Liver (tissue), 9 donors: Measurements from ENCODE around the gene ASPHD2. TPM values are rescaled to one million over a fixed set of nuclear protein-coding genes. Genes with fewer than 3 reads are reported as not detected.

Experiments used
- DNase-seq: peaks from one replicate; pipeline ENCODE4 v3.0.0-alpha.2; 2017; ENCODE audit warnings: low spot score
- H3K27ac ChIP-seq, 2 donors: one replicate each; pipeline ENCODE4 v1.7.0; 2013; ENCODE audit warnings: inconsistent platforms in 2 of 2, low read length in 2 of 2, control low read depth in 1 of 2, low read depth in 1 of 2, mild to moderate bottlenecking in 1 of 2
- H3K27me3 ChIP-seq, 4 donors: one replicate each; pipeline versions ENCODE4 v1.6.1 to v1.7.0; 2013; ENCODE audit warnings: low read length in 3 of 4, inconsistent platforms in 1 of 4, mild to moderate bottlenecking in 1 of 4, moderate library complexity in 1 of 4; ENCODE audit not compliant: control insufficient read depth in 4 of 4, insufficient read depth in 4 of 4
- H3K36me3 ChIP-seq, 4 donors: one replicate each; pipeline versions ENCODE4 v1.6.1 to v1.7.0; 2013; ENCODE audit warnings: low read length in 3 of 4, mild to moderate bottlenecking in 3 of 4, low read depth in 1 of 4, moderate library complexity in 1 of 4; ENCODE audit not compliant: control insufficient read depth in 4 of 4, insufficient read depth in 3 of 4
- H3K4me1 ChIP-seq, 4 donors: one replicate each; pipeline versions ENCODE4 v1.6.1 to v1.7.0; 2013; ENCODE audit warnings: low read length in 3 of 4, mild to moderate bottlenecking in 3 of 4, moderate library complexity in 1 of 4; ENCODE audit not compliant: control insufficient read depth in 4 of 4, insufficient read depth in 4 of 4
- H3K4me3 ChIP-seq, 3 donors: one replicate each; pipeline versions ENCODE4 v1.6.1 to v1.7.0; 2013; ENCODE audit warnings: low read length in 3 of 3, control low read depth in 1 of 3, low read depth in 1 of 3, mild to moderate bottlenecking in 1 of 3
- H3K9ac ChIP-seq, 2 donors: one replicate each; pipeline ENCODE4 v1.7.0; 2013; ENCODE audit warnings: low read length in 2 of 2, mild to moderate bottlenecking in 2 of 2, moderate library complexity in 2 of 2, control low read depth in 1 of 2, low read depth in 1 of 2
- H3K9me3 ChIP-seq, 4 donors: one replicate each; pipeline versions ENCODE4 v1.6.1 to v1.7.0; 2013; ENCODE audit warnings: low read length in 3 of 4; ENCODE audit not compliant: control insufficient read depth in 4 of 4
- EGR1 ChIP-seq, 2 donors: IDR thresholded peaks; 2 replicates each; pipeline ENCODE4 v1.6.1; 2016 to 2018; ENCODE audit warnings: antibody characterized with exemption in 2 of 2, low read depth in 2 of 2
- FOXA2 ChIP-seq: IDR thresholded peaks from 2 replicates; pipeline ENCODE4 v1.6.1; 2016; ENCODE audit warnings: antibody characterized with exemption
- GABPA ChIP-seq, 2 donors: IDR thresholded peaks in 1 of 2; conservative IDR thresholded peaks in 1 of 2; 2 replicates each; pipeline ENCODE4 v1.6.1; 2016; ENCODE audit warnings: antibody characterized with exemption in 2 of 2, mild to moderate bottlenecking in 1 of 2, moderate library complexity in 1 of 2
- HNF4G ChIP-seq: IDR thresholded peaks from 2 replicates; pipeline ENCODE4 v1.6.1; 2016; ENCODE audit warnings: antibody characterized with exemption
- NR2F2 ChIP-seq: IDR thresholded peaks from 2 replicates; pipeline ENCODE4 v1.6.1; 2016; ENCODE audit warnings: antibody characterized with exemption
- RAD21 ChIP-seq, 2 donors: IDR thresholded peaks; 2 replicates each; pipeline ENCODE4 v1.6.1; 2016; ENCODE audit warnings: antibody characterized with exemption in 2 of 2, mild to moderate bottlenecking in 2 of 2
- RXRA ChIP-seq, 2 donors: IDR thresholded peaks; 2 replicates each; pipeline ENCODE4 v1.6.1; 2017 to 2018; ENCODE audit warnings: antibody characterized with exemption in 2 of 2, mild to moderate bottlenecking in 1 of 2
- SP1 ChIP-seq: IDR thresholded peaks from 2 replicates; pipeline ENCODE4 v1.6.1; 2018; ENCODE audit warnings: antibody characterized with exemption, mild to moderate bottlenecking
- YY1 ChIP-seq: IDR thresholded peaks from 2 replicates; pipeline ENCODE4 v1.6.1; 2016; ENCODE audit warnings: antibody characterized with exemption, mild to moderate bottlenecking
- WGBS: extraction: QIAGEN DNeasy Blood & Tissue Kit; methylation state at CpG from one replicate; pipeline ENCODE4 v1.1.7; 2013; 5-methylcytosine and 5-hydroxymethylcytosine counted together
- polyA plus RNA-seq, 2 donors: library from polyadenylated mRNA; stranded (reverse) in 1 of 2; unstranded in 1 of 2; fragments of 200-250 nt in 1 of 2; fragments of >200 nt in 1 of 2; fragmentation: Nextera tagmentation in 1 of 2; extraction: Ambion mirVana in 1 of 2; gene quantifications; one replicate each; pipeline versions ENCODE4 v1.2.1 to v1.2.3, GENCODE V29; 2013 to 2015
- total RNA-seq, 2 donors: library from RNA; depleted of rRNA; stranded (reverse); fragments of >200 nt; gene quantifications; one replicate each; pipeline ENCODE4 v1.2.3, GENCODE V29; 2014
- TF ChIP-seq, protein P1 (sequence below): IDR thresholded peaks from 2 replicates; pipeline ENCODE4 v1.6.1; 2016; ENCODE audit warnings: antibody characterized with exemption, mild to moderate bottlenecking
- TF ChIP-seq, protein P2 (sequence below): fragments of 150-350 bp; IDR thresholded peaks from 2 replicates; pipeline ENCODE4 v1.5.1; 2017; ENCODE audit warnings: improper control_type of control experiment, low read depth, low read length; ENCODE audit not compliant: missing input control
- TF ChIP-seq, protein P3 (sequence below): IDR thresholded peaks from 2 replicates; pipeline ENCODE4 v1.6.1; 2016; ENCODE audit warnings: antibody characterized with exemption
- TF ChIP-seq, protein P4 (sequence below): IDR thresholded peaks from 2 replicates; pipeline ENCODE4 v1.6.1; 2016; ENCODE audit warnings: antibody characterized with exemption
- donor health status: healthy.
- donor health status: healthy.
- donor health status: healthy.
- donor health status: healthy.
- donor health status: healthy.

ASPHD2 gene
- total and polyA plus RNA-seq, 4 donors: 0.12 to 0.47 (median 0.18) TPM

DNA sequence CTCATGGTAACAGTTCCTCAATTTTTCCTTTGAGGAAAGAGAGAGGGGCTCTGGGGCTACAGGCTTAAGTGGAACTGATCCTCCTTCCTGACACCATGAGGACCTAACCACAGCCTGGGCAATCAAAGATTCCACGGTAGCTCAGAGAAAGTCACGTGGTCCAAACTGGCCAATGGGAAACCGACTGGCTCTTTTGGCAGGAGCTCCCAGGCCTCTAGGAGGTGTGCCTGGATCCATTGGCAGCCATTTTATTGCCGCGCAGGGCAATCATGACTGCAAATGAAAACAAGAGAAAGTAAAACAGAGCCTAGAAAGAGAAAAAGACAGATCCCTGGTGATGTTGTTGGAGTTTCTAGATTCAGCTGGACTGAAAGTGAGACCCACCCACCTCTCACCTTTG lies 27.3 kb upstream of the ASPHD2 start (continued):
- TF ChIP-seq, protein P1, sequence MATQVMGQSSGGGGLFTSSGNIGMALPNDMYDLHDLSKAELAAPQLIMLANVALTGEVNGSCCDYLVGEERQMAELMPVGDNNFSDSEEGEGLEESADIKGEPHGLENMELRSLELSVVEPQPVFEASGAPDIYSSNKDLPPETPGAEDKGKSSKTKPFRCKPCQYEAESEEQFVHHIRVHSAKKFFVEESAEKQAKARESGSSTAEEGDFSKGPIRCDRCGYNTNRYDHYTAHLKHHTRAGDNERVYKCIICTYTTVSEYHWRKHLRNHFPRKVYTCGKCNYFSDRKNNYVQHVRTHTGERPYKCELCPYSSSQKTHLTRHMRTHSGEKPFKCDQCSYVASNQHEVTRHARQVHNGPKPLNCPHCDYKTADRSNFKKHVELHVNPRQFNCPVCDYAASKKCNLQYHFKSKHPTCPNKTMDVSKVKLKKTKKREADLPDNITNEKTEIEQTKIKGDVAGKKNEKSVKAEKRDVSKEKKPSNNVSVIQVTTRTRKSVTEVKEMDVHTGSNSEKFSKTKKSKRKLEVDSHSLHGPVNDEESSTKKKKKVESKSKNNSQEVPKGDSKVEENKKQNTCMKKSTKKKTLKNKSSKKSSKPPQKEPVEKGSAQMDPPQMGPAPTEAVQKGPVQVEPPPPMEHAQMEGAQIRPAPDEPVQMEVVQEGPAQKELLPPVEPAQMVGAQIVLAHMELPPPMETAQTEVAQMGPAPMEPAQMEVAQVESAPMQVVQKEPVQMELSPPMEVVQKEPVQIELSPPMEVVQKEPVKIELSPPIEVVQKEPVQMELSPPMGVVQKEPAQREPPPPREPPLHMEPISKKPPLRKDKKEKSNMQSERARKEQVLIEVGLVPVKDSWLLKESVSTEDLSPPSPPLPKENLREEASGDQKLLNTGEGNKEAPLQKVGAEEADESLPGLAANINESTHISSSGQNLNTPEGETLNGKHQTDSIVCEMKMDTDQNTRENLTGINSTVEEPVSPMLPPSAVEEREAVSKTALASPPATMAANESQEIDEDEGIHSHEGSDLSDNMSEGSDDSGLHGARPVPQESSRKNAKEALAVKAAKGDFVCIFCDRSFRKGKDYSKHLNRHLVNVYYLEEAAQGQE: no peak

DNA sequence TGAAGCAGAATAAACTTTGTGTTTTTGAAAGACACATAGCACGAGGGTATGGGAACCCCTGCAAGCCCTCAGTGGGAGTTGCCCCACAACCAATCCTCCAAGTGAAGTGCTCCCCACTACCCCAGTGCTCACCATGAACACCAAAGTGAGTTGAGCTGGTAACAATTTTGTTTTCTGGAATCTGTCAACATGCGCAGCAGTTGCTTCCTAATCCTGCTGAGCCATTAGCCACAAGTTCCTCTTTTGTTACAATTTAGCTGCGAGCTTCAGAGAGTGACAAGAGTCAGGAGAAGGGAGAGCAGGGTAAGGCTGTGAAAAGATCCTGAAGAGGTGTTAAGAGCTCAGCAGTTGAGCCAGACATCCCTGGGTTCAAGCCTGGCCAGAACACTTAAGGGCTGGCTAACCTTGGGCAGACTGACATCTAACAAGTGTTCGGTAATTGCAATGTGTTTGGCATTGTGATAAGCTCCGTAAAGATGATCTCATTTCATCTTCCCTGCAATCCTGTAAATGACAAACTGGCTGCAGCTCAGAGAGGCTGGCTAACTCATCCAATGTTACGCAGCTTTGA lies 24.1 kb upstream of the ASPHD2 start:
- Histone ChIP-seq H3K36me3 (no peaks in the 10 kb centered on the region), H3K27ac (no peak overlapping the region), H3K4me3 (no peak overlapping the region), H3K4me1 (no peaks in the 10 kb centered on the region), H3K9me3 (no peaks in the 10 kb centered on the region), H3K9ac (no peak overlapping the region), H3K27me3 (peaks cover 0 to 5% (median 3%) of the 10 kb centered on the region in 4 donors)
- TF ChIP-seq GABPA (IDR thresholded peaks at IDR 0.05 in 1 of 2, conservative IDR thresholded peaks at IDR 0.05 in 1 of 2): no peak
- no peak for TF ChIP-seq SP1
- no peak for TF ChIP-seq FOXA2
- no peak for TF ChIP-seq RXRA (IDR thresholded peaks at IDR 0.05)
- TF ChIP-seq YY1: no peak
- TF ChIP-seq, protein P2, sequence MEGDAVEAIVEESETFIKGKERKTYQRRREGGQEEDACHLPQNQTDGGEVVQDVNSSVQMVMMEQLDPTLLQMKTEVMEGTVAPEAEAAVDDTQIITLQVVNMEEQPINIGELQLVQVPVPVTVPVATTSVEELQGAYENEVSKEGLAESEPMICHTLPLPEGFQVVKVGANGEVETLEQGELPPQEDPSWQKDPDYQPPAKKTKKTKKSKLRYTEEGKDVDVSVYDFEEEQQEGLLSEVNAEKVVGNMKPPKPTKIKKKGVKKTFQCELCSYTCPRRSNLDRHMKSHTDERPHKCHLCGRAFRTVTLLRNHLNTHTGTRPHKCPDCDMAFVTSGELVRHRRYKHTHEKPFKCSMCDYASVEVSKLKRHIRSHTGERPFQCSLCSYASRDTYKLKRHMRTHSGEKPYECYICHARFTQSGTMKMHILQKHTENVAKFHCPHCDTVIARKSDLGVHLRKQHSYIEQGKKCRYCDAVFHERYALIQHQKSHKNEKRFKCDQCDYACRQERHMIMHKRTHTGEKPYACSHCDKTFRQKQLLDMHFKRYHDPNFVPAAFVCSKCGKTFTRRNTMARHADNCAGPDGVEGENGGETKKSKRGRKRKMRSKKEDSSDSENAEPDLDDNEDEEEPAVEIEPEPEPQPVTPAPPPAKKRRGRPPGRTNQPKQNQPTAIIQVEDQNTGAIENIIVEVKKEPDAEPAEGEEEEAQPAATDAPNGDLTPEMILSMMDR: no peak
- TF ChIP-seq, protein P3, sequence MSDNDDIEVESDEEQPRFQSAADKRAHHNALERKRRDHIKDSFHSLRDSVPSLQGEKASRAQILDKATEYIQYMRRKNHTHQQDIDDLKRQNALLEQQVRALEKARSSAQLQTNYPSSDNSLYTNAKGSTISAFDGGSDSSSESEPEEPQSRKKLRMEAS: no peak
- no peak for TF ChIP-seq RAD21 (IDR thresholded peaks at IDR 0.05)
- TF ChIP-seq HNF4G: no peak
- TF ChIP-seq, protein P4, sequence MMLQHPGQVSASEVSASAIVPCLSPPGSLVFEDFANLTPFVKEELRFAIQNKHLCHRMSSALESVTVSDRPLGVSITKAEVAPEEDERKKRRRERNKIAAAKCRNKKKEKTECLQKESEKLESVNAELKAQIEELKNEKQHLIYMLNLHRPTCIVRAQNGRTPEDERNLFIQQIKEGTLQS: no peak
- TF ChIP-seq NR2F2: no peak
- TF ChIP-seq EGR1 (IDR thresholded peaks at IDR 0.05; ENCODE audit: low read depth in 2 of 2): no peak
- TF ChIP-seq, protein P1: no peak
- no peak for DNase-seq
- 31% methylated on average over 6 of the region's 6 CpGs for WGBS
